ENCODE data around the gene CIAPIN1. TPM values are rescaled to one million over a fixed set of nuclear protein-coding genes. Genes with fewer than 3 reads are reported as not detected.

CIAPIN1 gene
- total RNA-seq, 1 experiment from 2014 or later, result 82.8 TPM

DNA sequence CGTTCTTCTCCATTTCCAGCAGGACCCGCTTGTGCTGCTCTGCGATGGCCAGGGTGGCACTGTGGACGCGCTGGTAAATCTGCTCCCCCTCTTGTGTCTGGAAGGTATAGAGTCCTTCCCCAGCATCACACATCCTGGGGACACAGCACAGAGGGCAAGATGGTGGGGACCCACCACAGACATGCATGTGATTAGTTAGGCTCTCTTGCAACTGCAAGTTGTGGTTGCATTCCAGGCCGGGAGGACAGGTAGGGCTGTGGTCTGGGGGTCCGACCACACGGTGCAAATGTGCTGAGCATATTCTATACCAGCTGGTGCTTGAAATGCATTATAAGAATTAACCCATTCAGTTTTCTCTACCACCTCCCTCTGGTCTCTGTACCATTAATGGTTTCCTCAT, 26.7 kb upstream of the CIAPIN1 start:
- no peak overlapping the region for H2BK20ac ChIP-seq (ENCODE audit: low read depth, low read length, poor library complexity, severe bottlenecking)
- H2BK120ac ChIP-seq (ENCODE audit: low read depth, low read length, poor library complexity, severe bottlenecking), result no peak overlapping the region
- H3T11ph ChIP-seq (ENCODE audit: low read length), result no peak overlapping the region
- H3K79me2 ChIP-seq (ENCODE audit: insufficient read depth, low read length), result no peaks in the 10 kb centered on the region
- H3K9me3 ChIP-seq (ENCODE audit: control insufficient read depth, low read depth, low read length), result no peaks in the 10 kb centered on the region
- H2BK5ac ChIP-seq (ENCODE audit: insufficient read length, low read length), result no peak overlapping the region
- H2BK12ac ChIP-seq (ENCODE audit: insufficient read length, low read depth, low read length), result no peak overlapping the region
- no peak overlapping the region for H3K14ac ChIP-seq (ENCODE audit: insufficient read depth, low read length)
- no peaks in the 10 kb centered on the region for H3K79me1 ChIP-seq (ENCODE audit: insufficient read depth, low read depth, low read length, poor library complexity, severe bottlenecking)
- H3K27me3 ChIP-seq (ENCODE audit: insufficient read depth, low read length), result no peaks in the 10 kb centered on the region
- H2AK5ac ChIP-seq (ENCODE audit: insufficient read length, low read length), result no peak overlapping the region
- Mint-ChIP-seq H3K4me3 (no peak overlapping the region), H3K27ac (peak overlapping the region in 1 of 3 experiments; percentile 55; a peak in 1 of 7 replicates), H3K4me1 (peaks cover 33 to 55% of the 10 kb centered on the region in 2 experiments), H3K27me3 (ENCODE audit: low read depth) (peaks cover 5% of the 10 kb centered on the region), H3K36me3 (ENCODE audit: insufficient read depth in 1 of 3, low read depth in 3 of 3) (peaks cover 25 to 38% (median 32%) of the 10 kb centered on the region in 3 experiments), H3K9me3 (no peaks in the 10 kb centered on the region)
- no peak overlapping the region for H3K23ac ChIP-seq (ENCODE audit: insufficient read length, low read depth, low read length)
- H3K4me2 ChIP-seq (ENCODE audit: insufficient read depth, insufficient read length, low read length), result no peak overlapping the region
- TF ChIP-seq CTCF (conservative IDR thresholded peaks at IDR 0.05), result no peak
- H3K23me2 ChIP-seq (ENCODE audit: insufficient read length, low read depth, low read length, poor library complexity, severe bottlenecking), result no peaks in the 10 kb centered on the region
- peaks cover 17% of the 10 kb centered on the region; the same call in 1 of the 2 replicates for H3K4me1 ChIP-seq (ENCODE audit: insufficient read depth, low read length)
- no peak overlapping the region for H3K18ac ChIP-seq (ENCODE audit: insufficient read length, low read depth, low read length)
- no peak overlapping the region for H3K4ac ChIP-seq (ENCODE audit: low read depth, low read length)
- H2AFZ ChIP-seq (ENCODE audit: low read length), result no peak overlapping the region
- H4K5ac ChIP-seq (ENCODE audit: insufficient read length, low read depth, low read length), result no peak overlapping the region
- no peak overlapping the region for H3K56ac ChIP-seq (ENCODE audit: insufficient read length, low read depth, low read length)
- H3K27ac ChIP-seq (ENCODE audit: insufficient read length, low read depth, low read length), result no peak overlapping the region
- no CpG with 5 or more reads among the region's 8 CpGs for WGBS (ENCODE audit: extremely low coverage, insufficient read length, low lambda C conversion rate)
- H4K8ac ChIP-seq (replicated peaks; ENCODE audit: insufficient read length, low read depth, low read length), result no peak overlapping the region
- H2BK15ac ChIP-seq (ENCODE audit: low read depth, low read length), result no peak overlapping the region
- no peaks in the 10 kb centered on the region for H4K20me1 ChIP-seq (ENCODE audit: control insufficient read depth, insufficient read depth, insufficient read length)
- no peak for DNase-seq
- H3K9ac ChIP-seq (ENCODE audit: extremely low read depth, insufficient read length, low read length), result no peak overlapping the region
- H4K91ac ChIP-seq (ENCODE audit: insufficient read length, low read depth, low read length), result no peak overlapping the region

Data from H9 (cell line).